AG04449 (cell line): ENCODE measurements around the gene NSMF.
A peak's percentile ranks its signal among the peaks of the same experiment; 100 is the strongest.

Experiments
- CTCF ChIA-PET: fragments of 350-600 bp; formaldehyde crosslinking; extraction: SDS; loops from one replicate; lab custom pipeline; 2021; ENCODE audit warnings: antibody characterized with exemption; lab: Yijun Ruan, JAX
- POLR2A ChIA-PET: fragments of 400-600, 350-600 bp; formaldehyde crosslinking; extraction: SDS; loops from one replicate; lab custom pipeline; 2020; ENCODE audit warnings: antibody characterized with exemption, inconsistent platforms; lab: Yijun Ruan, JAX
- DNase-seq: peaks from one replicate; pipeline ENCODE4 v3.0.0-alpha.2; 2010; ENCODE audit warnings: low read depth, low spot score
- H3K4me3 ChIP-seq: 2 replicates; pipeline ENCODE4 v1.5.1; 2011; ENCODE audit warnings: low read depth, mild to moderate bottlenecking, control low read depth, low read length
- TF ChIP-seq, protein P1 (sequence below): IDR thresholded peaks from one replicate; pipeline ENCODE4 v1.5.1; 2011; ENCODE audit warnings: mild to moderate bottlenecking, moderate library complexity, low read length, control low read depth, inconsistent platforms; ENCODE audit not compliant: insufficient read depth; ENCODE audit errors: missing control alignments

Gene NSMF

GRCh38 chr9:137406085-137406760 is 52.9 kb downstream of the NSMF start:
- POLR2A ChIA-PET = no interaction called here
- TF ChIP-seq, protein P1, sequence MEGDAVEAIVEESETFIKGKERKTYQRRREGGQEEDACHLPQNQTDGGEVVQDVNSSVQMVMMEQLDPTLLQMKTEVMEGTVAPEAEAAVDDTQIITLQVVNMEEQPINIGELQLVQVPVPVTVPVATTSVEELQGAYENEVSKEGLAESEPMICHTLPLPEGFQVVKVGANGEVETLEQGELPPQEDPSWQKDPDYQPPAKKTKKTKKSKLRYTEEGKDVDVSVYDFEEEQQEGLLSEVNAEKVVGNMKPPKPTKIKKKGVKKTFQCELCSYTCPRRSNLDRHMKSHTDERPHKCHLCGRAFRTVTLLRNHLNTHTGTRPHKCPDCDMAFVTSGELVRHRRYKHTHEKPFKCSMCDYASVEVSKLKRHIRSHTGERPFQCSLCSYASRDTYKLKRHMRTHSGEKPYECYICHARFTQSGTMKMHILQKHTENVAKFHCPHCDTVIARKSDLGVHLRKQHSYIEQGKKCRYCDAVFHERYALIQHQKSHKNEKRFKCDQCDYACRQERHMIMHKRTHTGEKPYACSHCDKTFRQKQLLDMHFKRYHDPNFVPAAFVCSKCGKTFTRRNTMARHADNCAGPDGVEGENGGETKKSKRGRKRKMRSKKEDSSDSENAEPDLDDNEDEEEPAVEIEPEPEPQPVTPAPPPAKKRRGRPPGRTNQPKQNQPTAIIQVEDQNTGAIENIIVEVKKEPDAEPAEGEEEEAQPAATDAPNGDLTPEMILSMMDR = no peak

GRCh38 chr9:137405677-137406081 is 53.5 kb downstream of the NSMF start:
- CTCF ChIA-PET = interaction anchor here (0.7 to 0.9 kb wide), 2 partner anchors 104 to 111 kb away, joined by 3 to 5 read pairs; partner anchors contain the start of gene NRARP
- H3K4me3 ChIP-seq = no peak overlapping the region
- DNase-seq = no peak
- POLR2A ChIA-PET = no interaction called here
- TF ChIP-seq, protein P1 = no peak

More at GRCh38 chr9:137406085-137406760, 52.9 kb downstream of the NSMF start:
- H3K4me3 ChIP-seq = peak overlapping the region; percentile 50
- DNase-seq = no peak
- CTCF ChIA-PET = interaction anchor here (0.7 to 0.9 kb wide), 2 partner anchors 104 to 112 kb away, joined by 3 to 5 read pairs; partner anchors contain the start of gene NRARP

- no peak overlapping the region for H3K4me3 ChIP-seq
- CTCF ChIA-PET = interaction anchor here (0.7 to 1.0 kb wide), 2 partner anchors 9 to 17 kb away, joined by 3 to 4 read pairs; partner anchors contain the start of gene EXD3
- no peak for DNase-seq
- POLR2A ChIA-PET = no interaction called here
- TF ChIP-seq, protein P1 = no peak
Observed at GRCh38 chr9:137404961-137405567, 54.1 kb downstream of the NSMF start.

- no peak for DNase-seq
- TF ChIP-seq, protein P1 = no peak
- no peak overlapping the region for H3K4me3 ChIP-seq
- ChIA-PET CTCF (no interaction called here), POLR2A (no interaction called here)
Observed at GRCh38 chr9:137403269-137403668, 55.9 kb downstream of the NSMF start.

DNA sequence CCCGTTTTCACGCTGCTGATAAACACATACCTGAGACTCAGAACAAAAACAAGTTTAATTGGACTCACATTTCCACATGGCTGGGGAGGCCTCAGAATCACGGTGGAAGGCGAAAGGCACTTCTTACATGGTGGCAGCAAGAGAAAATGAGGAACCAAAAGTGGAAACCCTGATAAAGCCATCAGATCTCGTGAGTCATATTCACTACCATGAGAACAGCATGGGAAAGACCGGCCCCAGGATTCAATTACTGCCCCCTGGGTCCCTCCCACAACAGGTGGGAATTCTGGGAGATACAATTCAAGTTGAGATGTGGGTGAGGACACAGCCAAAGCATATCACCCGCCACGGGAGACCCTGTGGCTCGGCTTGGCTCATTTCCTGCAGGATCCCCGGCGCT is 56.4 kb downstream of the NSMF start:
- CTCF ChIA-PET = no interaction called here
- H3K4me3 ChIP-seq = no peak overlapping the region
- TF ChIP-seq, protein P1 = no peak
- no peak for DNase-seq
- POLR2A ChIA-PET = no interaction called here

DNA sequence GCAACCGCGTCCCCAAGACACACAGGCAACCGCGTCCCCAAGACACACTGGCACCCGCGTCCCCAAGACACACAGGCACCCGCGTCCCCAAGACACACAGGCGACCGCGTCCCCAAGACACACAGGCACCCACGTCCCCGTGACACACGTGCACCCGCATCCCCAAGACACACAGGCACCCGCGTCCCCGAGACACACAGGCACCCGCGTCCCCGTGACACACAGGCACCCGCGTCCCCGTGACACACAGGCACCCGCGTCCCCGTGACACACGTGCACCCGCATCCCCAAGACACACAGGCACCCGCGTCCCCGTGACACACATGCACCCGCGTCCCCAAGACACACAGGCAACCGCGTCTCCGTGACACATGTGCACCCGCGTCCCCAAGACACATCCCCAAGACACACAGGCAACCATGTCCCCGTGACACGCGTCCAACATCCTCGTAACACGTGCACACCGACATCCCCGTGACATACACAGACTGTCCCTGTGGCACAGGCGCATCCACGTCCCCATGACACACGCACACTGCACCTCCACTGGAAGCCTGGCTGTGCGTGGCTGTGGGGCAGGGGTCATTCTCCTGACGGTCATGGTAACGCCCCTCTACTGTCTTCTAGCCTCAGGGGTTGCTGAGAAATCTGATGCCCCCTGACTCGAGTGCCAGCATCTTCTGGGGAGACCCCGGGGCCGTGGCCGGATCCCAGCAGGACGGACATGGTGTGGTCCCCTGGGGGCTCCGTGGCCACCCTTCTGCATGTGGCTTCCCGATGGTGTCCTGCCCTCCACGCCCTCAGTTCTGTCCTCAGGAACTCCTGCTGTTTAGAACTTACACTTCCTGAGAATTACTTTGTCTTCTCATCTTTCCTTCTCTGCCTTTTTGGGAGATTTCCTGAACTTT is 60.3 kb downstream of the NSMF start:
- H3K4me3 ChIP-seq = no peak overlapping the region
- DNase-seq = no peak
- ChIA-PET POLR2A (no interaction called here), CTCF (no interaction called here)
- TF ChIP-seq, protein P1 = no peak
